WI38 (cell line): ENCODE measurements around the gene PPM1E.

Experiments
- H3K4me3 ChIP-seq: 2 replicates; pipeline ENCODE4 v1.5.1; 2011; ENCODE audit warnings: low read depth, mild to moderate bottlenecking, control low read depth, low read length
- TF ChIP-seq, protein P1 (sequence below): IDR thresholded peaks from 2 replicates; pipeline ENCODE4 v1.5.1; 2012; ENCODE audit warnings: low read depth, mild to moderate bottlenecking, control low read depth, low read length

PPM1E gene

GRCh38 chr17:58917228-58917627, 161.6 kb downstream of the PPM1E start:
- H3K4me3 ChIP-seq, result no peak overlapping the region
- TF ChIP-seq, protein P1, sequence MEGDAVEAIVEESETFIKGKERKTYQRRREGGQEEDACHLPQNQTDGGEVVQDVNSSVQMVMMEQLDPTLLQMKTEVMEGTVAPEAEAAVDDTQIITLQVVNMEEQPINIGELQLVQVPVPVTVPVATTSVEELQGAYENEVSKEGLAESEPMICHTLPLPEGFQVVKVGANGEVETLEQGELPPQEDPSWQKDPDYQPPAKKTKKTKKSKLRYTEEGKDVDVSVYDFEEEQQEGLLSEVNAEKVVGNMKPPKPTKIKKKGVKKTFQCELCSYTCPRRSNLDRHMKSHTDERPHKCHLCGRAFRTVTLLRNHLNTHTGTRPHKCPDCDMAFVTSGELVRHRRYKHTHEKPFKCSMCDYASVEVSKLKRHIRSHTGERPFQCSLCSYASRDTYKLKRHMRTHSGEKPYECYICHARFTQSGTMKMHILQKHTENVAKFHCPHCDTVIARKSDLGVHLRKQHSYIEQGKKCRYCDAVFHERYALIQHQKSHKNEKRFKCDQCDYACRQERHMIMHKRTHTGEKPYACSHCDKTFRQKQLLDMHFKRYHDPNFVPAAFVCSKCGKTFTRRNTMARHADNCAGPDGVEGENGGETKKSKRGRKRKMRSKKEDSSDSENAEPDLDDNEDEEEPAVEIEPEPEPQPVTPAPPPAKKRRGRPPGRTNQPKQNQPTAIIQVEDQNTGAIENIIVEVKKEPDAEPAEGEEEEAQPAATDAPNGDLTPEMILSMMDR, result no peak

DNA sequence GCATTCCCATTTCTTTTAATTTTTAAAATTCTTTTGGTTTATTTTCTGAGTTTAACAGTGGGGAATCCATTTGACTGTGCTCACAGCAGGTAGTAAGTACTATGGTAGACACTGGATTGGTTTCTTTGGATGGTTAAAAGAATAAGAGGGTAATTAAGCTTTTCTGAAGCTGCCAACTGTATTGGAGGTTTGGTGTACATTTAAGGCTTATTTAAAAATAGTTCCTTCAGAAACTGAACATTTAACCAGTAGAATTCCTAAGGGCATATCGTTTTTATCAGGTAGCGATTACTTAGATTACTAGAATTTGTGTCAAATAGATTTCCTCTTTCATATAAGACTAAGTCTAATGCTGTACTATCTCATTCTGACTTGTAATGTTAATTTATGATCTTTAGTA, 162.4 kb downstream of the PPM1E start:
- TF ChIP-seq, protein P1, result no peak
- no peak overlapping the region for H3K4me3 ChIP-seq

DNA sequence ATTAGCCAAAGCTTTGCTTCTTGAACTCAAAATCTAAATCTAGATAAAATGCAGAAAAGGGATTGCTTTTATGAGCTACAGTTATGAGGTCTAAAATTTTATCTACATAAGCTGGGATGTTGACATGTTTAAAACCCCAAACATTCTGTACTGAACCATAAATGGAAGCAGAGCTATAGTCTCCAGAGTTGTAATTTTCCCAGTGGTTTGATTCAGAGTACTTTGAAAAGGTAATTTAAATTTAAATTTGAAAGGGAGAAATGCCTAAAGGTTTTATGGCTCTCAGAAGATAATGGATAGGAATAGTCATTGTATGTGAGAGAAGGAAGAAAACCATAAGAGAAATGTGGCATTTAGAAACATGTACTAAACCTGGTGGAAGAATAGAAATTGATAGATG, 163.2 kb downstream of the PPM1E start:
- no peak overlapping the region for H3K4me3 ChIP-seq
- TF ChIP-seq, protein P1, result no peak

DNA sequence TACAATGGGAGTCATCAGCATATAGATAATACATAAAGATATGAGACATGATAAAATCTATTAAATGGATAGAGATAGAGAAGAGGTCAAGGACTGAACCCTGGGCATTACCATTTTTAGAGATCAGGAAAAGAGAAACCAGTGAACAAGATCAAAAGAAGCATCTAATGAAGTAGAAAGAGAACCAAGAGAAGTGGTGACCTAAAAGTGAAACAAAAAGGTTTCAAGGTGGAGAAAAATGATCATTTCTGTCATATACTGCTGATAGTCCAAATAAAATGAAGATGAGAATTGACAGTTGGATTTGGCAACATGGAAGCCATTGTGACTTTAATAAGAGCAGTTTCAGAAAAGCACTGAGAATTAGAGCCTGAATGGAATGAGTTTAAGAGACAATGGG, 165.1 kb downstream of the PPM1E start:
- TF ChIP-seq, protein P1, result no peak
- H3K4me3 ChIP-seq, result no peak overlapping the region

GRCh38 chr17:58932956-58933355, 177.3 kb downstream of the PPM1E start:
- TF ChIP-seq, protein P1, result no peak
- no peak overlapping the region for H3K4me3 ChIP-seq

DNA sequence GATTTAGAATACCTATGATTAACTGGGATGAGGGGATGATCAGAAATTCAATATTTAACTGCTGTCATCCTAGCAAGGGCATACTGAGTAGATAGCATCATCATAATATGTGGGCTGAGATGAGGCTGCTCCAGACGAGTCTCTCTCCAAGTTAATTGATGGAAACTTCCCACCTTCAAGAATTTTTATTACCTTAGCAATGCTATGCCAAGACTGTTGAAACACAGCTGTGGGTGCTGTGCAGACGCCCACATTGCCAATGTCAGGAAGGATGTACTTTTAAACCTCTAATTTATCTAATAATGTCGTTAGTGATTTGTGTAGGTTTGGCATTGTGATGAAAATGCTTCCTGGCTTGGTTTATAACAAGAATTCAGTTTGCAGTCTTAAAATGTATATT, 180.6 kb downstream of the PPM1E start:
- TF ChIP-seq, protein P1, result no peak

DNA sequence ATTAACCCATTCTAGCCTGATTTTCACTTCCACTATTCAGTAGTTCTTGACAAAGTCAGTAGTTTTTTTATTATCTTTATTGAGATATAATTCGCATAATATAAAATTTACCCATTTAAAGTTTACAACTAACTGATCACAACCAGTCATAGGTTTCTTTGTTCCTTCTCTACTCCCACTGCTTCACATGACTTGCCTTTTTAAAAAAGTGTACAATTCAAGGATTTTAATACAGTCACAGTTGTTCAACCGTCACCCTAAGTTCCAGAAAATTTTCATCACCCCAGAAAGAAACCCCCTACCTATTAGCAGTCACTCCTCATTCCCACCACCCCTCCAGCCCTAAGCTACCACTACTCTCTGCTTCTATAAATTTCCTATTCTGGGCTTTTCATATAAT, 188.5 kb downstream of the PPM1E start:
- H3K4me3 ChIP-seq, result no peak overlapping the region
- TF ChIP-seq, protein P1, result no peak

More for the DNA sequence above, 180.6 kb downstream of the PPM1E start:
- H3K4me3 ChIP-seq, result no peak overlapping the region
